GM23248 (cell line): Measurements from ENCODE around the gene ACOX3.

Experiments used
- EZH2 ChIP-seq: fragments of 200-600 bp; sonication (generic); IDR thresholded peaks from 2 replicates; pipeline ENCODE4 v1.6.1; 2018; ENCODE audit warnings: antibody characterized with exemption, mild to moderate bottlenecking; ENCODE audit not compliant: insufficient read depth, poor library complexity, severe bottlenecking
- EZH2phosphoT487 ChIP-seq: fragments of 200-600 bp; sonication (generic); IDR thresholded peaks from 2 replicates; pipeline ENCODE4 v1.6.1; 2018; ENCODE audit warnings: antibody characterized with exemption, moderate library complexity, mild to moderate bottlenecking, low read depth; ENCODE audit not compliant: insufficient read depth

DNA sequence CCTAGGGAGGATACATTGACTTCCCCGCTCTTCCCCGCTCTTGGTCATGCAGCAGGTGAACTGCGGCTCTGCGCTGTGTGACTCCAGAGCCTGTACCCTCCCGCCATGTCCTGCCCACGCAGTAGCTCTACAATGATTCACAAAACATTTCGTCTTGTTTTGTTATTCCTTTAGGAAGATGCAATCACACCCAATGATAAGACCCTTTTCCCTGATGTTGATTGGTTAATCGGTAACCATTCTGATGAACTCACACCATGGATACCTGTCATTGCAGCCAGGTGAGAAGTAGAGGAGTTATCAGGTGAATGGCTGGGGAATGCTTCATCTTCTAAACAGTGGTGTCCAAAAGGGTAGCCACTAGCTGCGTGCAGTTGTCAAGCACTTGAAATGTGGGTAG lies 23.3 kb upstream of the ACOX3 start:
- TF ChIP-seq EZH2phosphoT487 = no peak
- no peak for TF ChIP-seq EZH2
